Embryonic facial prominence (tissue), 1 donor: Measurements from ENCODE around the gene REEP6.

ENCODE experiments used
- DNase-seq: peaks from one replicate; pipeline ENCODE4 v3.0.0-alpha.2; 2016; ENCODE audit errors: extremely low spot score

REEP6 gene

DNA sequence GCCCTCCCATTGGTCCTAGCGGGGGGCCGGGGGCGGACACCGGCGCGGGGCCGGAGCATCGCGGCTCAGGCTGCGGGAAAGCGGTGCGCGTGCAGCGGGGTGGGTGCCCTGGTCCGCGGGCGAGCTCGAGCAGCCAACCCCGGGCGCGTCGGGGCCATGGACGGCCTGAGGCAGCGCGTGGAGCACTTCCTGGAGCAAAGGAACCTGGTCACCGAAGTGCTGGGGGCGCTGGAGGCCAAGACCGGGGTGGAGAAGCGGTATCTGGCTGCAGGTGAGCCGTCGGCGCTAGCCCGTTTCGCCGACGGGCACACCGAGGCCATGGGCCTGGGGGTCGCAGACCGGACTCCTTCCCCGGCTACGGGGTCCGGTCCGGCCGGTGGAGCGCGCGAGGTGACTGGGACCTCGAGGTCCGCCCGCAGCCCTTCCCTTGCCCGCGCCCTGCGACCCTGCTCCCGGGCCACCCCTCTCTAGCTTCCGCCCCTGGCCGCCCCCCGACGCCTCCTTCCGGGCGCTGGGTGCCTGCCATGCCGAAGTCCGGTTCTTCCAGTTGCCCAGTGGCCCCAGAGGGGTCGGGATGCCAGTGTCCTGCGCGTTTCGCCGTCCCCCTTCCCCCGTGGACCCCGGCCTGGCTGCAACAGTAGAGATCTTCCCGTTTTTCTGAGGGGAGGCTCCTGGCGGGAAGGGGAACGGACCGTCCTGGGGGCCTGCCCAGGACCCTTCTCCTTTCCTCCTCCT, at the start of gene REEP6:
REEP6 (plus strand) TSS at position 68 of the 735 bp plus-strand sequence; CDS start at position 157, 89 bp downstream.
- DNase-seq = no peak

DNA sequence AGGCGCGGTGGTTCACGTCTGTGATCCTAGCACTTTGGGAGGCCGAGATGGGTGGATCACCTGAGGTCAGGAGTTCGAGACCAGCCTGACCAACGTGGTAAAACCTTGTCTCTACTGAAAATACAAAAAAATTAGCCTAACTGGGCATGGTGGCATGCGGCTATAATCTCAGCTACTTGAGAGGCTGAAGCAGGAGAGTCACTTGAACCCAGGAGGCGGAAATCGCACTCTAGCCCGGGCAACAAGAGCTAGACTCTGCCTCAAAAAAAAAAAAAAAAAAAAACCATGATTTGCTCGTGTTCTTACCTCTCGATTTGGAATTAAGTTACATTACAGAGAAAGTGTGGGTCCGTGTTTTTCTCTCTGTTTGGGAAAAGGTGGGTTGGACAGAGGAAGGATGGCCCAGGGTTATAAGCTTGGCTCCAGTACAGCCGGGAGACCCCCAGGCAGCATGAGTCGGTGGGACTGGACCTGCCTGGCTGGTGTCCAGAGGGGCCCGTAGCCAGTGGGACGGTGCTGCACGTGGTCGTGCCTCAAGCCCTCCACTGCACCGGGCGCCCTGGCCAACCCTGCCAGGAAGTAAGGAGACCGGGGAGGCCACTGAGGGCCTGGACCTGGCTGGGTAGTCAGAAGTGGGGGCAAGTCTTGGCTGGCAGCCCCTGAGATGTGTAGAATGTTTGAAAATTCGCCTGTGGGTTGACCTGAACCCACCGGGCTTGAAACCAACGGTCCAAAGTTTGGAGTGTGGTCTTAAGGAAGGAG, 49.1 kb upstream of the REEP6 start:
- DNase-seq = no peak

DNA sequence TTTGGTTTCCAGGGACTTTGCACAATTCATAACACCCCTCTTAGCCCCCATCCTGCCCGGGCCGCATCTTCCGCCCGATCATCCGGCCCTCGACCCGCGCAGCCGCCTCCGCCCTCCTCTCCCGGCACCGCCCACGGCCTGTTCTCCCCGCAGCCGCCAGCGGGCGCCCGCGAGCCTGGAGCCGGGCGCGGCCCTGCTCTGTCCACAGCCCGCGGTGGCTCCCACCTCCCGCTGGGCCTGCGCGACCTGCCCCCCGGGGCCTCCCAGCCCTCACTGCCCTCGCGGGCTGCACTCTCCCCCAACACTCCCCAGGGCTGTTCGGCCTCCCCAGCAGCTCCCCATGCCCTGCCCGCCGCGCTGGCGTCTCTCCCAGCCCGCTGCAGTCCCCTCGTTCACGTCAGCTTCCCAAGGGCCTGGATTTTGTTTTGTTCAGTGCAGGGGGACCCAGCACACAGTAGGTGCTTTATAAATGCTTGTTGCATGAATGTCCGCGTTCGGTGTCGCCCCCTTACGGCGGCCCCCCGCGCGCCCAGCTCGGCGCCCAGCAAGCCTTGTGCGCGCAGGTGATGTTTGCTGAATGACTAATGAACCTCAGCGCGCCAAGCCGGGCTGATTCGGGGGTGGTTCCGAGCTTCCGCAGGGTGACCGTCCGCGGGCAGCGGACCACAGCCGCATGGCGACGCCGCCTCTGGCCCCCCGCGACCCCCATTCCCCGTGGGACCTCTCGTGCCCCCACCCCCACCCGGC, 45.6 kb upstream of the REEP6 start:
- no peak for DNase-seq

DNA sequence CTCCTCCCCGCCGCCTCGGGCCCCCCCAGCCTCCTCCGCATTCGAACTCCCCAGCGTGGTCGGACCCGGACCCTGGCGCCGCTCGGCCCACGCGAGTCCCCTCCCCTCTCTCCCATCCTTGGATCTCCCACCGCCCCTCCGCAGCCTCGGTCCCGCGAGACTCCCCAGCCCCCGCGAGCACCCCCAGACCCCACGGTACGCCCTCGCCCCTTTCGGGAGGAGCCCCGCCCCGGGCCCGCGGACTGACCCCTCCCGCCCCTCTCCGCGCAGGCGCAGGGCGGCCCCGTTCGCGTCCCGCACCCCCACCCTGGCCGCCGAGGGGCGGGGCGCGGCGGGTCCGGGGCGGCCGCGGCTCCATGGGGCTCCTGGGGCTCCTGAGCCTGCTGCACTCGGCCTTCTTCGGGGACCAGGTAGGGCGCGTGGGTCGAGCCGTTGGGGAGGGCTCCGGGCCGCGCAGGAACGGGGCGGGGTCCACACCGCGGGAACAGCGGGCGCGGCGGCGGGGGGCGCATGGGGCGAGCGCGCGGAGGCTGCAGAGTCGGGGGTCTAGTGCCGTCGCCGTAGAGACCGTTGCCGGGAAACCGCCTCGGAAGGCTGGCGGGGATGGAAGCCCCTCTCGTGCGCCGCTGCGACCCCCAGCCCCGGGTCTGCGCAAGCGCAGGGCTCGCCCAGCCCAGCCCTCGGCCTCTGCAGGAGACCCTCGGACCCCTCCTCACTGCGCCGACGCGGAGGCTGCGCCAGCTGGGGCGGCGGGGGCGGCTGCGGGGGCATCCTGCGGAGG, 44.9 kb upstream of the REEP6 start:
- no peak for DNase-seq

DNA sequence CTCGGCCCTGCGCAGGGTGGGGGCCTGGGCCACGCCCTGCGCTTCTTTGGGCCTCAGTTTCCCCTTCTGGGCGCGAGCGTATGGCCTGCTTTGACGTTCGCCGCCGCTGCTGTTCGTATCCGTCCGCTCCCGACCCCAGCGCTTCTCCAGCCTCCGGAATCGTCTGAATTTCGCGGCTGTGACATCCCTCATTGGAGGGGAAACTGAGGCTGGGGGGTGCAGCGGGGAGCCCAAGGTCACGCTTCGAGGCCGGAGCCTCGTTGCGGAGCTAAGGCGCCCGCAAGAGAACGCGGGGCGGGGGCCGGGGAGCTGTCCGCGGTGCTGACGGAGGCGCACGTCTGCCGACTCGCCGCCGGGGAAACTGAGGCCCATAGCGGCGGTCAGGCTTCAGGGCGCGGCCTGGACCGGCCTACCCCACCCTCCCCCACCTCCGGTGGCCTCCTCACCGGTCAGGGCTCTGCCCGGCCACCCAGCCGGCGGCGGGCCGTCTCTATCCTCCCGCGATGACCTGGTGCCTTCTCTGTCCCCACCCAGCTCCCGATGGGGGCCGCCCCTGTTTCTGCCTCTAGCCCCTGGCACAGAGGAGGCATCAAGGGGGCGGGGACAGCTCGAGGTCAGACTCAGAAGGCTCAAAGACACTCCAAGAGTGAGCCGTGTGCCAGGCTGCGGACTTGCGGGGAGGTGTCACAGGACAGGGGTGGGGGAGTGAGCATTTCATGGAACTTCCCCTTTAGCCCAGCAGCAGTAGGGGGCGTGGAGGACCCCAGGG, 44.1 kb upstream of the REEP6 start:
- DNase-seq = no peak

DNA sequence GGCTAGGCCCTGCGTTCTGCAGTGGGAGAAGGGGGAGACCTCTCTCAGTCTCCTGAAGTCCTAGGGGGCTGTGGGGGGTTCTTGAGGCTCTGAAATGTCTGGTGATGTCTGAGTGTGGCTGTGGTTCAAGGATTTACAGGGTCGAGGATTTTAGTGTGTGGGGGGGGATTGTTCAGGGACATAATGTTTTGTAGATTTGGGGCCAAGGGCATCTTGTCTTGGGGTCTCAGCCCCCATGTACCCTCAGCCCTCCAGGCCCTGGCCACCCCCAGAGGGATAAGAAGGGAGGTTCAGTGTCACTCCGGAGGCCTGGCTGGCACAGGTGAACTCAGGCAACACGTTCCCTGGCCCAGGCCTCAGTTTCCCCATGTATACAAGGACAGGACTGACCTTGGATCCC, 43.5 kb upstream of the REEP6 start:
- DNase-seq = no peak

DNA sequence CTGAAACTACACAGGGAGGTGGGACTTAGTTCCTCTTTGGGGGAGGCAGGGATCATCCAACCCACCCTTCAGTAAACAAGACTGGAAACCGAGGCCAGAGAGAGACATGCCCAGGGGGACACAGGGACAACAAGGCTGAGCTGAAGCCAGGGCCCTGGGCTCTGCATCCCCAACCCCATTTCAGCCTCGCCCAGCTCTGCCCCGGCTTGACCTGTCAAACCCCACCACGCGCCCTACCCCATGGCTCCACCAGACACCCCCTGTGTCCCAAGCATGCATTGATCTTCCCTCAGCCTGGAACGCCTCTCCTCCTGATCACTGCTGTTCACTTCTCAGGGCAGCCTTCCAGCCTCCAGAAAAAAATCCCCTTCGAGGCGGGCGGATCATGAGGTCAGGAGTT, 43.0 kb upstream of the REEP6 start:
- no peak for DNase-seq

DNA sequence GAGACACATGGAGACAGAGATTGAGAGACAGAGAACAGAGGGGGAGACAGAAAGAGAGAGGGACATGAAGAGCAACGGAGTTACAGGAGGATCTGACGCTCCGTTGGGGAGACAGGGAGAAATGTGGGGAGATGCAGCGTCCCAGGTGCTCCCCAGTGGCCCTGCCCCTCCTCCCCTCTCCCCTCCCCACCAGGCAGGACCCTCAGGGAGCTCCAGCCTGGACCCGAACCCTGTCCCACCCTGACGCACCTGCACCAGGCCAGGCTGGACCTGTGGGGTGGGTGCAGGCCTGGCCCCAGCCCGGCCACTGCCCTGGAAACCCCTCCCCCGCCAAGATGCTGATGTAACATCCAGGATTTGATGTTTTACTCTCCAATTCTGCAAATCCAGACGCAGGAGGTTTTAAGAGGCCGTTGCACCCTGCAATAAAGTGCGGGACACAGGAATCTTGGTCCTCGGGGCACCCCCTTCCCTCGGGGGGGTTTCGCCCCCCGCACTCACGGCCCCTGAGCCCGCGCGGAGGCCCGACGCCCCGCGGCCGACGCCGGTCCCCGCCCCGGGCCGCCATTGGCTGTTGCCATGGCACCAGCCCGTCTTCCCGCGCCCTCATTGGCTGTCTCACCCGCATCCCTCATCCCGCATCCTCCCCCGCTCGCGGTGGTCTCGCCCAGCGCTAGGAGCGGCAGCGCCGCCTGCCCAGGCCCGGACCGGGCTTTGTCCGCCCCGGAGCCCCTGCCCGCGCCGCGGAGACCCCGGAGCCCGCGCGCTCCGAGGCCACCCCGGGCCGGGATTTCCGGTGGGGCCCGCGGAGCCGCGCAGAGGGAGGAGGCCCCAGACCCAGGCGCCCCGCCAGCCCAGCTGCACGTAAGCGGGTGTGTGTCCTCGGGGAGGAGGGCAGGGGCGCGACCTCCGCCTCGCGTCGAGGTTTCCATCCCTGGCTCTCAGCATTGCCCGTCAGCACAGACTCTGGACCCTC, 41.2 kb upstream of the REEP6 start, which contains the start of gene APC2:
APC2 (plus strand) TSS at position 655 of the 976 bp plus-strand sequence. CDS start 2,881 bp downstream, outside the sequence.
- no peak for DNase-seq

DNA sequence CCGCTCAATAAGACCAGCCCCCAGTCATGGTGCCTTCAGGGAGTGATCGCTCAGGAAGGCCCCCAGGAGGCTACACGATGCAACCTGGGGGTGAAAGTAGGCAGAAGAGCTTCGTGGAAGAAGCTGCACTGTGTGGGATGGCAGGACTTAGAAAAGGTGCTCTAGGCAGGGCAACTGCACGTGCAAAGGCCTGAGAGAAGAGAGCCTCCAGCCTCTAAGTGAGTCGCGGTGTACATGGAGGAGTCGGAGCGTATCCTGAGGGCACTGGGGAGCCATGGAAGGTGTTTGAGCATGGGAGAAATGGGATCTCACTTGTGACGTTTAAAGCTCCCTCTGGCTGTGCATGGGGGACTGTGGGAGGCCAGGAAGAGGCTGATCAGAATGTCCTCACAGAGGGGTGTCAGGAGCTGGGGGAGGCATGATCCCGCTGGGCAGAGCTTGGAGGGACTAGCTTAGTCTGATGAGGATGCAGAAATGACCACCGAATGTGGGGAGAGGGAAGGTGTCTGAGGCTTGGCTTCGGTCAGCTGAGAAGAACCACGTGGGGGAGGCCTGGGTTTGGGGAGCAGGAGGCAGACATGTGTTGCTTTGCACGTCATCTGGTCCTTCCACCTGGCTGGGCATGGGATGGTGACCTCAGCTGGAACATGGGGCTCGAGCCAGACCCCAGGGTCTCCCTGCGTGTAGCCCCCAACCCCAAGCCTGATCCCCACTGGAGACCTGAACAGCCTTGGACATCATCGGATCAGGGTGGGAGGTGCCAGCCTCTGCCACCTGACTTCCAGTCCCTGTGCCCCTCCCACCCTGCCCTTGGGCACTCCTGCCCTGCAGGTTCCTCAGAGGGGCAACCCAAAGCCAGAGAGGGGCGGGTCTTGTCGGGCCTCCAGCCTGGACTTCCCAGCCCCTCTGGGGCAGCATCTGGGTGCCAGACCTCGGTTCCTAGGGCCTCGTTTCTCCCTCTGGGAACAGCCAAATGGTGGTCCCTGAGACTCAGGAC, 39.9 kb upstream of the REEP6 start:
- no peak for DNase-seq

DNA sequence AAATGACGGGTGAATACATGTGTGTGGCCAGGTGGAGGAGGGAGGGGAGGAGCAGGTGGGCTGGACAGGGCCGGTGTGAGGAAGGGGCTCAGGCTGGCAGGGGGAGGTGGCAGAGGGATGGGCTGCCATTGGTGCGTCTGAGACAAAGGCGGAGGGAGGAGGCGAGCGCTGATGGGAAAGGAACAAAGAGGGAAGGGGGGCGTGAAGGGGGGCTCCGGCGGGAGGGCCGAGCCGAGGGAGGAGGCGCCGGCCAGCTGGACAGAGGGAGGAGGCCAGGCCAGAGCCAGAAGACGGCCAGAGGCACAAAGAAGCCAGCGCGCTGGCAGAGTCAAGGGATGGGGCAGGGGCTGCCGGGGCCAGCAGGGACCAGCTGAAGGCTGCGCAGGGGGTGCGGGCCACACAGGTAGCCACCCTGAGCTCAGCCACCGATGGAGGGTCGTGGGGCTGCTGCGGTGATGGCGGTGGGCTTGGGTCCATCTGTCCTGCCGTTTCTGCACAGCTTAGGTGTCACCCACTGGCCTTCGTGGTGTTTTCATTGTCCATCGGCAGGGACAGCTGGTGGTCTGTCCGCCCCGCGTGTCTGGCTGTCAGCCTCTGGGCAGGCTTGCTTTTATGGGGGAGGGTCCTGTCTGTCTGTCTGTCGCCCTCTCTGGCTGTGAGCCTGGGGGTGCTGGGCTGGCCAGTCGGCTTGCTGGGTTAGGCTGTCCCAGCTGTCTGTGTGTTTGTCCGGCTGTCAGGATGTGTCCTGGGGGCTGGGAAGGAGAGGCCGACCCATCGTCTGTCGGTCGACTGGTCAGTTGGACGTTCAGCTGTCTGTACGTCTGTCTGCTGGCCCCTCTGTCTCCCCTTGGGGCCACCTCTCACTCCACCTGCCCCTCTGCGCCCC, 38.8 kb upstream of the REEP6 start:
- DNase-seq = no peak

DNA sequence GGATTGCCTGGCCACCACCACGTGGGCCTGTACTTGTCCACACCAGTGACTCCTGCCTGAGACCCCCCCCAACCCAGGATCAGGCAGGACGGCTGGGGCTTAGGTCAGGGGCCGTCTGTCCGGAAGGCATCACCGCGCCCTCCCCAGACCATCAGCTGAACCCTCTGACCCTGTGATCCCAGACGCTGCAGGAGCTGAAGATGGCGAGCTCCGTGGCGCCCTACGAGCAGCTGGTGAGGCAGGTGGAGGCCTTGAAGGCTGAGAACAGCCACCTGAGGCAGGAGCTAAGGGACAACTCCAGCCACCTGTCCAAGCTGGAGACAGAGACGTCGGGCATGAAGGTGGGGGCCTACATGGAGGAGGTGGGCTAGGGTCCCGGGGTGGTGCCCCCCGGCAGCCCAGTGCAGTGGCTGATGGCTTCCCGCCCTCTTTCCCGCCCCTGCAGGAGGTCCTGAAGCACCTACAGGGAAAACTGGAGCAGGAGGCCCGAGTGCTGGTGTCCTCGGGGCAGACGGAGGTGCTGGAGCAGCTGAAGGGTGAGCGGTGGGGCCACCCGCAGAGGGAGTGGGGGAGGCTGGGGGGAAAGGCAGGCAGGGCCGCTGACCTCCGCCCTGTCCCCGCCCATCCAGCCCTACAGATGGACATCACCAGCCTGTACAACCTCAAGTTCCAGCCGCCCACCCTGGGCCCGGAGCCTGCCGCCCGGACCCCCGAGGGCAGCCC, 38.0 kb upstream of the REEP6 start:
- DNase-seq = no peak

DNA sequence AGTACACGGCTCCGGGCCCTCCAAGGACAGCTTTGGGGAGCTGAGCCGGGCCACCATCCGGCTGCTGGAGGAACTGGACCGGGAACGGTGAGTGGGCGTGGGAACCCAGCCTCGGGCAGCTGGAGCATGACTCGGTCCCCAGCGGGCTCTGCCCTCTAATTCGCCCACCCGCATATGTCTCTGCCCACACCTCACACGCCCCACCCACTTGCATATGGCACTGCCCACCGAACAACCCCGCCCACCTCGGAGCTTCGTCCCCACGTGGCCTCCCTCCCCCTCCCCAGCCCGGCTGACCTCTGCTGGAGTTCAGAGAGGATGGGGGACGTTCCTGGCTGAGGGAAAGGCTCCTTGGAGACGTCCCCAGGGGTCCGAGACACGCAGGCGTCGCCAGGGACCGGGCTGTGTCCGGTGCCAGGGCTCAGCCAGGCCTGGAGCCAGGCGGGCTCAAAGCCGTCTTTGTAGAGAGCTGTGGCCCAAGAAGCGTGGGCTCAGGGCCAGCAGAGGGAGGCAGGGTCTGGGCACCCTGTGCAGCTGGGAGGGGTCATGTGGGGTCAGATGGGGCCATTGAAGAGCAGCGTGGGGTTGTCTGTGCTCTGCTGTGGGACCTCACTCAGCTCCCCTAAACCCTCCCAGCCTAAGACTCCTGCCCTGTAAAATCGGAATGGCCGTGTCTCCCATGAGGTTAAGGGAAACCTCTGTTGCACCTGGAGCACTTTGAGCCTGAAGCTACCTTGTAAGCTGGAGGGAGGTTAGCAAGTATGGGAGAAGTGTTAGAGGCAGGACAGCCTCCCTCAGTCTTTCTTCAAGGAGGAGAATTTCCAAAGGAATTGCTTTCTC, 37.2 kb upstream of the REEP6 start:
- DNase-seq = no peak

DNA sequence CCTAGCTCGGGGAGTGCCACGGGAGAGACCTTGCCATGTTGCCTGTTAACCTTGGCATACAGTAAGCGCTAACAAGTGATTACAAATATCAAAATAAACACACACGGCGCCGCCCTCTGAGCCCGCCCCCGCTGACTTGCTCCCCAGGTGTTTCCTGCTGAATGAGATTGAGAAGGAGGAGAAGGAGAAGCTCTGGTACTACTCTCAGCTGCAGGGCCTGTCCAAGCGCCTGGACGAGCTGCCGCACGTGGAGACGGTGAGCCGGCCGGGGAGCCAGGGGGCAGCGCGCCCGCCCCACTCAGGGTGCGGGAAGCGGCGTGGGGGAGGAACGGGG, 36.0 kb upstream of the REEP6 start:
- no peak for DNase-seq

DNA sequence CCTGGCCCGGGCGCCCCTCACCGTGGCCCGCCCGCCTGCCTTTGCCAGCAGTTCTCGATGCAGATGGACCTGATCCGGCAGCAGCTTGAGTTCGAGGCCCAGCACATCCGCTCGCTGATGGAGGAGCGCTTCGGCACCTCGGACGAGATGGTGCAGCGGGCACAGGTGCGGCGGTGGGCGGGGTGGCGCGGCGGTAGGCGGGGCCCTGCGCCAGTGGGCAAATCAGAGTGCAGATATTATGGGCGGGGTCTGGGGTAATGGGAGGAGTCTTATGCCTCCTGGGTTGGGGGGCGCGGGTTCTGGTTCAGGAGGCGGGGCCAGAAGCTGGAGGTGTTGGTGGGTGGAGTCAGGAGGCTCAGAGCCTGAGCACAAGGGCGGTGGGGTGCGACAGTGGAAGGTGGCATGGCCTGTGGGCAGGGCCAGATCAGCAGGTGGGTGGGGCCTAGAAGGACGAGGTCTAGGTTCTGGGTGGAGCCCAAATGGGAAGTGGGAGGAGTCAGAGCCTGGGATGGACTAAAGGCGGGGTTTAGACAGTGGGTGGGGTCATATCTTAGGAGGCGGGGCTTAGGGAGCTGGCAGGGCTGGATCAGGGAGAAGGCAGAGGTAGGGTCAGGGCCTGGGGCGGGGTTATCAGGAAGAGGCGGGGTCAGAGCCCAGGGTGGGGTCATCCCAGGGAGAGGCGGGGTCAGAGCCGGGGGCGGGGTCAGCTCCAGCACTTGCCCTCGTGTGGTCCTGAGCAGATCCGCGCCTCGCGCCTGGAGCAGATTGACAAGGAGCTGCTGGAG, 35.5 kb upstream of the REEP6 start:
- DNase-seq = no peak
